Type B pancreatic cell (in vitro differentiated cells): ENCODE results near the gene NOL4. TPM values are rescaled to one million over a fixed set of nuclear protein-coding genes. Genes with fewer than 3 reads are reported as not detected.
A peak's percentile ranks its signal among the peaks of the same experiment; 100 is the strongest.
"Not testable (repeated sequence)": the region's sequence is repeated elsewhere in the genome, so short reads cannot be mapped to it uniquely, and the experiment has no call there.

Experiments
- DNase-seq: peaks from one replicate; pipeline ENCODE4 v3.0.0; 2021; ENCODE audit warnings: mixed read lengths; ENCODE audit not compliant: unreplicated experiment; ENCODE audit errors: extremely low spot score
- H3K27ac Mint-ChIP-seq: 2 replicates; pipeline ENCODE4 v1.8.0; 2021; ENCODE audit warnings: mild to moderate bottlenecking, mixed read lengths
- H3K27me3 Mint-ChIP-seq: 2 replicates; pipeline ENCODE4 v1.8.0; 2021; ENCODE audit warnings: mixed read lengths
- H3K36me3 Mint-ChIP-seq: 2 replicates; pipeline ENCODE4 v1.8.0; 2021; ENCODE audit warnings: mixed read lengths
- H3K4me1 Mint-ChIP-seq: one replicate; pipeline ENCODE4 v1.8.0; 2021; ENCODE audit warnings: mixed read lengths; ENCODE audit not compliant: unreplicated experiment
- H3K4me3 Mint-ChIP-seq: 2 replicates; pipeline ENCODE4 v1.8.0; 2021; ENCODE audit warnings: mild to moderate bottlenecking, mixed read lengths
- H3K9me3 Mint-ChIP-seq: 2 replicates; pipeline ENCODE4 v1.8.0; 2021; ENCODE audit warnings: mixed read lengths
- total RNA-seq: library from RNA; stranded (reverse); gene quantifications from 2 replicates; pipeline ENCODE4 v1.2.1, GENCODE V29; 2021; ENCODE audit warnings: low replicate concordance
- TF ChIP-seq, protein P1 (sequence below): fragments of 200-600 bp; sonication (generic); conservative IDR thresholded peaks from 2 replicates; pipeline ENCODE4 v1.5.0; 2021; ENCODE audit warnings: antibody characterized with exemption, mild to moderate bottlenecking

Gene NOL4
- total RNA-seq, 1 donor from 2014 or later, result 3.6 TPM

DNA sequence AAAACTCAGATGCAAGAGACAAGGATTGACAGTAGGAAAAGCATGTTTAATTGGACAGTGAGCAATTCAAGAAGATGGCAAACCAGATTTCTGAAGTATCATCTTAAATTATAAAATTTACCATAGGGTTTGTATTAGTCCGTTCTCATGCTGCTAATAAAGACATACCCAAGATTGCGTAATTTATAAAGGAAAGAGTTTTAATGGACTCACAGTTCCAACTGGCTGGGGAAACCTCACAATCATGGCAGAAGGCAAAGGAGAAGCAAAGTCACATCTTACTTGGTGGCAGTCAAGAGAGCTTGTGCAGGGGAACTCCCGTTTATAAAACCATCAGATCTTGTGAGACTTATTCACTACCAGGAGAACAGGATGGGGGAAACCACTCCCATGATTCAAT, 24.0 kb upstream of the NOL4 start:
- no peak for DNase-seq
- H3K4me3 Mint-ChIP-seq, result no peak overlapping the region
- no peaks in the 10 kb centered on the region for H3K9me3 Mint-ChIP-seq
- H3K27me3 Mint-ChIP-seq, result no peaks in the 10 kb centered on the region
- H3K36me3 Mint-ChIP-seq, result no peaks in the 10 kb centered on the region
- H3K27ac Mint-ChIP-seq, result no peak overlapping the region
- H3K4me1 Mint-ChIP-seq, result no peaks in the 10 kb centered on the region
- TF ChIP-seq, protein P1, sequence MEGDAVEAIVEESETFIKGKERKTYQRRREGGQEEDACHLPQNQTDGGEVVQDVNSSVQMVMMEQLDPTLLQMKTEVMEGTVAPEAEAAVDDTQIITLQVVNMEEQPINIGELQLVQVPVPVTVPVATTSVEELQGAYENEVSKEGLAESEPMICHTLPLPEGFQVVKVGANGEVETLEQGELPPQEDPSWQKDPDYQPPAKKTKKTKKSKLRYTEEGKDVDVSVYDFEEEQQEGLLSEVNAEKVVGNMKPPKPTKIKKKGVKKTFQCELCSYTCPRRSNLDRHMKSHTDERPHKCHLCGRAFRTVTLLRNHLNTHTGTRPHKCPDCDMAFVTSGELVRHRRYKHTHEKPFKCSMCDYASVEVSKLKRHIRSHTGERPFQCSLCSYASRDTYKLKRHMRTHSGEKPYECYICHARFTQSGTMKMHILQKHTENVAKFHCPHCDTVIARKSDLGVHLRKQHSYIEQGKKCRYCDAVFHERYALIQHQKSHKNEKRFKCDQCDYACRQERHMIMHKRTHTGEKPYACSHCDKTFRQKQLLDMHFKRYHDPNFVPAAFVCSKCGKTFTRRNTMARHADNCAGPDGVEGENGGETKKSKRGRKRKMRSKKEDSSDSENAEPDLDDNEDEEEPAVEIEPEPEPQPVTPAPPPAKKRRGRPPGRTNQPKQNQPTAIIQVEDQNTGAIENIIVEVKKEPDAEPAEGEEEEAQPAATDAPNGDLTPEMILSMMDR, result no peak

DNA sequence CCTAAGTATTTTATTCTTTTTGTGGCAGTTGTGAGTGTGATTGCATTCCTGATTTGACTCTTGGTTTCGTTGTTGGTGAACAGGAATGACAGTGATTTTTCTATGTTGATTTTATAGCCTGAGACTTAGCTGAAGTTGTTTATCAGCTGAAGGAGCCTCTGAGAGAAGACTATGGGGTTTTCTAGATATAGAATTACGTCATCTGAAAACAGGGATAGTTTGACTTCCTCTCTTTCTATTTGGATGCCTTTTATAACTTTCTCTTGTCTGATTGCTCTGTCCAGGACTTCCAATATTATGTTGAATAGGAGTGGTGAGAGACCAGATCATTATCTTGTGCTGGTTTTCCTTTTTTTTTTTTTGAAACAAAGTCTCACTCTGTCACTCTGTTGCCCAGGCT, 18.0 kb upstream of the NOL4 start:
- peaks cover 6% of the 10 kb centered on the region for H3K27me3 Mint-ChIP-seq
- H3K36me3 Mint-ChIP-seq, result no peaks in the 10 kb centered on the region
- no peak for DNase-seq
- peaks cover 4% of the 10 kb centered on the region for H3K9me3 Mint-ChIP-seq
- no peak overlapping the region for H3K4me3 Mint-ChIP-seq
- no peaks in the 10 kb centered on the region for H3K4me1 Mint-ChIP-seq
- H3K27ac Mint-ChIP-seq, result no peak overlapping the region
- TF ChIP-seq, protein P1, result no peak

DNA sequence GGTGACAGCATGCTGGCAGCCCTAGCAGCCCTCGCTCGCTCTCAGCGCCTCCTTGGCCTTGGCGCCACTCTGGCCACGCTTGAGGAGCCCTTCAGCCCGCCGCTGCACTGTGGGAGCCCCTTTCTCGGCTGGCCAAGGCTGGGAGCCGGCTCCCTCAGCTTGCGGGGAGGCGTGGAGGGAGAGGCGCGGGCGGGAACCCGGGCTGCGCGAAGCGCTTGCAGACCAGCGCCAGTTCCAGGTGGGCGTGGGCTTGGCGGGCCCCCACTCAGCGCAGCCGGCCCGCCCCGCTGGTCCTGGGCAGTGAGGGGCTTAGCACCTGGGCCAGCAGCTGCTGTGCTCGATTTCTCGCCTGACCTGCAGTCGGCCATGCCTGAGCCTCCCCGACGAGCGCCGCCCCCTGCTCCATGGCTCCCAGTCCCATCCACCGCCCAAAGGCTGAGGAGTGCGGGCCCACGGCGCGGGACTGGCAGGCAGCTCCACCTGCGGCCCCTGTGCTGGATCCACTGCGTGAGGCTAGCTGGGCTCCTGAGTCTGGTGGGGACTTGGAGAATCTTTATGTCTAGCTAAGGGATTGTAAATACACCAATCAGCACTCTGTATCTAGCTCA, 9.2 kb upstream of the NOL4 start:
- not testable (repeated sequence) for H3K36me3 Mint-ChIP-seq, H3K4me1 Mint-ChIP-seq, H3K4me3 Mint-ChIP-seq, DNase-seq, H3K27ac Mint-ChIP-seq, H3K9me3 Mint-ChIP-seq
- peaks cover 21% of the 10 kb centered on the region for H3K27me3 Mint-ChIP-seq

DNA sequence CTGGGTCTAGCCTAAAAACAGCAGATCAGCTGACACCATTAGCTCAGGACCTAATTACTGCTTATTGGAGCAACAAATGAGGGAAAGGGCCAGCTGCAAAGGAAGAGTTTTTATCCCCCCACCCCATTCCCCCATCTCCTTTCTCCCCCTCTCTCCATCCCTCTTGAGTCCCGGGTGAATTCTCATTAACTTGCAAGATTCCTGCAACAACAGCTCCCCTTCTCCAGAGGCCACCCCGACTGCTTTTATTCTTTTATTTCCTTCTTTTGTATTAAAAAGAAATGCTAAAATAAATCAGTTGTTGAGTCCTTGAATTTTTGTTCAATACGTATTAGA, 473 bp upstream of the NOL4 start:
- no peak for DNase-seq
- H3K36me3 Mint-ChIP-seq, result no peaks in the 10 kb centered on the region
- peak overlapping the region; percentile 91 for H3K4me3 Mint-ChIP-seq
- TF ChIP-seq, protein P1, result peak; percentile 5
- no peaks in the 10 kb centered on the region for H3K9me3 Mint-ChIP-seq
- peaks cover 17% of the 10 kb centered on the region for H3K4me1 Mint-ChIP-seq
- H3K27me3 Mint-ChIP-seq, result peaks cover 81% of the 10 kb centered on the region
- peak overlapping the region; percentile 63 for H3K27ac Mint-ChIP-seq

DNA sequence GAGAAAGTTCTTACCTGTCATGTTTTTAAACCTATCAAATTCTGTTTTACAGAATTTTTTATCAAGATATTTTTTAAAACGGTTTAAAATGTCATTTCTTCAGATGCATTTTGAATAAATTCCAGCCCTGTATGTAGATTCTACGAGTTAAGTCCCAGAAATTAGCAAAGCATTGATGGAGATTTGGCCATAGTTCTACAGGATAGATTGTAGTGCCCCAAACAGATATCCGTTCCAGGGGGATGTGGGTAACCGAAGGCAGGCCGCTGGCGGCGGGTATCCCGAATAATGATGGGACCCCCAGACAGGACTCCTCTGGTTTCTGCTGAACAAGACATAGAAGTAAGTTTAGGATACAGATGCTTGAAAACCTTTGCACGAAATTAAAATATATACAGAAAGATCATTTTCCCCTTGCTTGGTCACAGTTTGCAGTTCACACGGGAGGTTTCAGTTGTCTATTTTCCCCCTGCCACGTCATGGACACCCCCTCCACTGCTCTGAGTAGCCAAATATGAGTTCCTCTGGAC, 755 bp downstream of the NOL4 start:
- DNase-seq, result no peak
- Mint-ChIP-seq H3K4me3 (peak overlapping the region; percentile 91), H3K36me3 (no peaks in the 10 kb centered on the region), H3K4me1 (peaks cover 17% of the 10 kb centered on the region), H3K27me3 (peaks cover 92% of the 10 kb centered on the region), H3K9me3 (no peaks in the 10 kb centered on the region), H3K27ac (peak overlapping the region; percentile 11)
- TF ChIP-seq, protein P1, result no peak

DNA sequence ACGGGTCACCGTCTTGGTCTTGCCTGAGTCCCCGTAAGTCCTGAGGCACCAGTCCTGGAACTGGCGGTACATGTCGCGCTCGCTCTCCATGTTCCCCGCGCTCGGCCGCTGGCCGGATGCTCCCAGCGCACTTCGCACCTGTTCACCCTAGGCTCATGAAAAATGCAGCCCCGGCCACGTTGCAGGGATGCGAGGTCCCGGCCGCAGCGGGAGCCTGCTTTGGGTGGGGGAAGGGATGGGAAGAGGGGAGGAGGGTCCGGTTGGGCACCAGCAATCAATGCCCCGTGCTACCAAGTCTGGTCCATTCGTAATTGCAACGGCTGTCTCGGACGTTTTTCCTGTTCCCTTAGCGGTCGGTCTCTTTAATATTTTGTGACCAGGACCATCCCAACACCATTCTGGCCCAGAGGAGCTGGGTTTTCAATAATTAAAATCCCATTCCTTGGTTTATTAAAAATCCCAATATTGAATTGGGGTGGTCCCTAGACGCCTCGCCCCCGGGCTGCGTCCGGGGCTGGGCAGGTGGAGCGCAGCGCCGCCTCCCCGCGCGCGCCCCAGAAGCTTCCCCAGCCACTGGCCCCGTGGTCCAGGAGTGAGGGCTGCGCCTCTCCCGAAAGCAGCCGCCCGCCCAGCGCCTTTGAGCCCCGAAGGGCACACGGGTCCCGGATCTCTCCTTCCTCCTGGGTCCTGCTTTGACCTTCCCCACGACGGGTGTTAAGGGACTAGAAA, 1.4 kb downstream of the NOL4 start:
- peaks cover 17% of the 10 kb centered on the region for H3K4me1 Mint-ChIP-seq
- no peaks in the 10 kb centered on the region for H3K9me3 Mint-ChIP-seq
- TF ChIP-seq, protein P1, result no peak
- H3K36me3 Mint-ChIP-seq, result no peaks in the 10 kb centered on the region
- no peak overlapping the region for H3K27ac Mint-ChIP-seq
- peak overlapping the region; percentile 92 for H3K4me3 Mint-ChIP-seq
- DNase-seq, result no peak
- H3K27me3 Mint-ChIP-seq, result peaks cover 93% of the 10 kb centered on the region
